Effector memory CD8-positive, alpha-beta T cell (primary cell): ENCODE measurements around the gene TIGD3.

Experiments
- ATAC-seq: fragments of 150-1000 bp; cut with Tn5 transposase; replicated peaks from 2 replicates; pipeline ENCODE4 v1.10.0; 2021; ENCODE audit warnings: mild to moderate bottlenecking, moderate library complexity
- DNase-seq, 3 experiments: peaks; one replicate each; pipeline ENCODE4 v3.0.0; 2021
- H3K27ac Mint-ChIP-seq, 2 donors: one replicate each; pipeline ENCODE4 v1.8.0; 2022; ENCODE audit warnings: mild to moderate bottlenecking in 2 of 2, mixed read lengths in 2 of 2, moderate library complexity in 2 of 2
- H3K27me3 Mint-ChIP-seq, 2 donors: one replicate each; pipeline ENCODE4 v1.8.0; 2022; ENCODE audit warnings: mixed read lengths in 2 of 2
- H3K36me3 Mint-ChIP-seq: one replicate; pipeline ENCODE4 v1.8.0; 2022; ENCODE audit warnings: mild to moderate bottlenecking, moderate library complexity, mixed read lengths; ENCODE audit not compliant: insufficient read depth
- H3K4me1 Mint-ChIP-seq, 2 donors: one replicate each; pipeline ENCODE4 v1.8.0; 2022; ENCODE audit warnings: low read depth in 2 of 2, mixed read lengths in 2 of 2
- H3K4me3 Mint-ChIP-seq, 2 donors: one replicate each; pipeline ENCODE4 v1.8.0; 2022; ENCODE audit warnings: mild to moderate bottlenecking in 2 of 2, mixed read lengths in 2 of 2, moderate library complexity in 2 of 2
- H3K9me3 Mint-ChIP-seq, 2 donors: one replicate each; pipeline ENCODE4 v1.8.0; 2022; ENCODE audit warnings: mixed read lengths in 2 of 2

TIGD3 gene

DNA sequence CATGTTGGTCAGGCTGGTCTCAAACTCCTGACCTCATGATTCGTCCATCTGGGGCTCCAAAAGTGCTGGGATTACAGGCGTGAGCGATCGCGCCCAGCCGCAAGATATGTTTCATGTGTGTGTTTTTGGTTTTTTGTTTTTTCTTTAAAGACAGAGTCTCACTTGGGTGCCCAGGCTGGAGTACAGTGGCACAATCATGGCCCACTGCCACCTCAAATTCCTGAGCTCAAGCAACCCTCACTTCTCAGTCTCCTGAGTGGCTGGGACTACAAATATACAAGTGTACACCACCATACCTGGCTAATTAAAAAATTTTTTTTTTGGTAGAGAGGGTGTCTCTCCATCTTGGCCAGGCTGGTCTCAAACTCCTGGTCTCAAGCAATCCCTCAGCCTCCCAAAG, 8.4 kb downstream of the TIGD3 start:
- no peak for DNase-seq
- Mint-ChIP-seq H3K27ac (no peak overlapping the region), H3K36me3 (peaks cover 3% of the 10 kb centered on the region), H3K4me3 (no peak overlapping the region), H3K4me1 (peaks cover 0 to 1% of the 10 kb centered on the region in 2 donors), H3K27me3 (no peaks in the 10 kb centered on the region), H3K9me3 (no peaks in the 10 kb centered on the region)
- ATAC-seq: no peak

DNA sequence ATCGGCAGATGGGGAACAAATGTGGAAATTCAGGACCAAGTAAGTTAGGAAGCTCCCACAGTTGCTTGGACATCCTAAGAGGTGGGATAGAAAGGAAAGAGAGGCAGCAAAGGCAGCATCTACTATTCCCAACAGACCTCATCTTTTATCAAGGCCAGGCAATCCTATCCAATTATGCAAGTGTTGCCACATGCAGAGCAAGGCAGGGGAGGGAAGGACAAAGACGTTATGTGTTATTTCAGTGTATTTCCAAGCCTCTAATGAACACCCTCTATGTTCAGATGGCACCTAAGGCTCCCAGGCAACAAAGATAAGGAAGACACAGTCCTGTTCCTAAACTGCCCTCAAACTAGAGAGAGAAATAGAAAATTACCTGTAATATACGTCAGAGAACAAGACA, 9.2 kb downstream of the TIGD3 start:
- H3K4me1 Mint-ChIP-seq: peaks cover 0 to 1% of the 10 kb centered on the region in 2 donors
- ATAC-seq: no peak
- no peaks in the 10 kb centered on the region for H3K27me3 Mint-ChIP-seq
- no peak for DNase-seq
- H3K36me3 Mint-ChIP-seq: no peaks in the 10 kb centered on the region
- no peaks in the 10 kb centered on the region for H3K9me3 Mint-ChIP-seq
- no peak overlapping the region for H3K27ac Mint-ChIP-seq
- no peak overlapping the region for H3K4me3 Mint-ChIP-seq

DNA sequence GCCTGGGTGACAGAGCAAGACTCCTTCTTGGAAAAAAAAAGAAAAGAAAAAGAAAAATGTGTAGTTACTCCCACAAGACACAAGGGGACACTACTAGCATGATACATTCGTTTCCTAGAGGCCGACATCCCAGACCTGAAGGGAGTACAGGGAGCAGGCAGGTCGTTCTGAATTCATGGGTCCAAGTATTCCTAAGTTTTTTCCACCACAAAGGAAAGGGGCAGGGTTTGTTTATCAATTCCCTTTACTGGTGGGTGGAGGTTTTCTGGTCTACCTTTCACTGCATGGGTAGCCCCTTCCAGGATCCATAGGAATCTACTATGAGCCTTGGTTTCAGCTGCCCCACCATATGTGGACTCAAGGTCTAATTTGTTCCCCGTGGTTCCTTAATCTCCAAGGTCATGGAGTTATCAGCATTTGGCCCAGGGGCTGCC, 11.8 kb downstream of the TIGD3 start:
- no peaks in the 10 kb centered on the region for H3K27me3 Mint-ChIP-seq
- H3K9me3 Mint-ChIP-seq: no peaks in the 10 kb centered on the region
- no peaks in the 10 kb centered on the region for H3K36me3 Mint-ChIP-seq
- no peak overlapping the region for H3K4me3 Mint-ChIP-seq
- no peak overlapping the region for H3K27ac Mint-ChIP-seq
- peak in 1 of 3 experiments; percentile 38 for DNase-seq
- ATAC-seq: peak; percentile 79
- peaks cover 0 to 1% of the 10 kb centered on the region in 2 donors for H3K4me1 Mint-ChIP-seq

DNA sequence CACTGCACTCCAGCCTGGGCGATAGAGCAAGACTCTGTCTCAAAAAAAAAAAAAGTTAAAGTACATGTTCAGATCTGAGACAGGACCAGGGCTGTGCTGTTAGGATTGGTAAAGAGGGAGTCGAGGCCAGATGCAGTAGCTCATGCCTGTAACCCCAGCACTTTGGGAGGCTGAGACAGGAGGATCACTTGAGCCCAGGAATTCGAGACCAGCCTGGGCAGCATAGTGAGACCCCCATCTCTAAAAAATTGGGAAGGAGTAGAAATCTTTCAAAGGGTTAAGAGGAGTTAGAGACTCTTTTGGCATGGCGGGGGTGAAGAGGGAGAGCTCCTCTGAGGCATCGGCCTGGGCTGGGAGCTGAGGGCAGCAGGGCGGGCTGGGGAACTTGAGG, 16.1 kb downstream of the TIGD3 start:
- Mint-ChIP-seq H3K9me3 (no peaks in the 10 kb centered on the region), H3K27ac (peak overlapping the region; percentile 19 to 49), H3K4me1 (peaks cover 0 to 3% of the 10 kb centered on the region in 2 donors), H3K36me3 (peaks cover 2% of the 10 kb centered on the region), H3K4me3 (no peak overlapping the region), H3K27me3 (no peaks in the 10 kb centered on the region)
- DNase-seq (no peak), ATAC-seq (no peak)

DNA sequence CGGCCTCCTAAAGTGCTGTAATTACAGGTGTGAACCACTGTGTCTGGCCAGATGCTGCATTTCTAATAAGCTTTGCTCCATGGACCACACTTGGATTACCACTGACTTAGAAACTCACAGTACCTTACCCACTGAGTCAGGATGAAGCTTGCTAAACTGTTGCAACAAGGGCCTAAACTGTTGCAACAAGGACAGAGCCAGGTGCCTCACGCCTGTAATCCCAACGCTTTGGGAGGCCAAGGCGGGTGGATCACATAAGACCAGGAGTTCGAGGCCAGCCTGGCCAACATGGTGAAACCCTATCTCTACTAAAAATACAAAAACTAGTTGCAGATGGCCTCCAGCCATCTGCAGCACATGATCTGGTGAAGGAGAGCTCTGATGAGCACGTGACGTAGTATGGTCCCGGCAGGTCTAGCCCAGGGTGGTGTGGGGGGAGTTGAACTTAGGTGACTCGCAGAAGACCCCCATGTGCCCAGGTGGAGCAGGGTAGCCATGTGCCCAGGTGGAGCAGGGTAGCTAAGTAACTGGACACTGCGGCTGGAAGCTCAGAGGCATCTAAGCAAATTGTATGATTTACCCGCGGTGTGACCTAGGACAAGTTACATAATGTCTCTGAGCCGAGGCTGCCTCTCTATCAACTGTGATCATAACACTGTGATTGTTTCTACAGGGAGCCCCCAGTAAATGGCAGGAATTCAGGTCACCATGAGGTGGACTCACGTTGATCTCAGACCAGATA, 19.5 kb downstream of the TIGD3 start:
- Mint-ChIP-seq H3K4me1 (peaks cover 0 to 3% of the 10 kb centered on the region in 2 donors), H3K27me3 (no peaks in the 10 kb centered on the region), H3K36me3 (peaks cover 3% of the 10 kb centered on the region), H3K9me3 (no peaks in the 10 kb centered on the region), H3K27ac (no peak overlapping the region), H3K4me3 (no peak overlapping the region)
- ATAC-seq: no peak
- DNase-seq: no peak

DNA sequence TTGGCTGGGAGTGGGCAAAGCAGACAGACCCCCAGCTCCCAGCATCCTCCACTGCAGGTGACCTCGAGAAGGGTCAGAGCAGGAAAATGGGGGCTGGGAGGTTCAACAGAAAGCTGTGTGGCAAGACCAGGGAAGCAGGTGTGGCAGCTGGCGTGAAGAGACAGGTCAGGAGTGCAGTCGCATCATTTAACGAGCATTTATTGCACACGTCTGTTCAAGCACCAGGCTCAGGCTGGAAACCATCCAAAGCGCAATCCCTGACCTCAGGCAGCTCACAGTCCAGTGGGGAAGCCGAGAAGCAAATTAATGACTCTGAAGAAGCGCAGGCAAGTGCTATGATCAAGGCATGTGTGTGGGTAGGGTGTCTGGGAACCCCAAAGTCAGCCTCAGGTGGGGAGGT, 20.5 kb downstream of the TIGD3 start:
- DNase-seq (no peak), ATAC-seq (no peak)
- Mint-ChIP-seq H3K4me3 (no peak overlapping the region), H3K27me3 (no peaks in the 10 kb centered on the region), H3K27ac (peak overlapping the region; percentile 53 to 62), H3K36me3 (peaks cover 3% of the 10 kb centered on the region), H3K4me1 (peaks cover 0 to 3% of the 10 kb centered on the region in 2 donors), H3K9me3 (no peaks in the 10 kb centered on the region)

DNA sequence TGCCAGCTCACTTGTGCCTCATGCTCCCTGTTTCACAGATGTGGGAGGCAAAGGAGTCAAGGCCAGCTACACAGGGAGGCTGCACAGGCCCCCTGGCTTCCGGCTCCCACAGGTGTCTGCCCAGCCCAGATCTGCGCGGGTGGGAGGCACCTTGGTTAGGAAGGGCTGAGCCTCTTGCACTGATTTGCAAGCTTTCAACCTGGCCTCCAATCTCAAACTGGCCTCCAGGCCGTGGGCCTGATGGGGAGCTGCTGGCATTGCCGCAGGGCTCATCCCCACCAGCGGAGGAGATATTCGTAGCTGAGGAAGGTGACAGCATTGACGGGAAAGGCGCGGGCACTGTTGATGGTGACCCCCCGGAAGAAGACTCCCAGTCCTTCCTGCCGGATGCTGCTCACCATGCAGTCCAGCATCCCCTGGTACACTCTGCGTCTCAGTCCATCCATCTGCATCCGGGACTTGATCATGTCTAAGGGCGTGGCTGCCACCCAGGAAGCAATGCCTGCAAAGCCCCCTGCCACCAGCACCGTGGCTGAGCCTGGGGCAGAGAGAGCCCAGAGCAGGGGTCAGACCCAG, 21.7 kb downstream of the TIGD3 start:
- Mint-ChIP-seq H3K4me1 (peaks cover 0 to 7% of the 10 kb centered on the region in 2 donors), H3K36me3 (peaks cover 3% of the 10 kb centered on the region), H3K27me3 (no peaks in the 10 kb centered on the region), H3K9me3 (no peaks in the 10 kb centered on the region), H3K27ac (no peak overlapping the region), H3K4me3 (no peak overlapping the region)
- ATAC-seq (no peak), DNase-seq (no peak)

DNA sequence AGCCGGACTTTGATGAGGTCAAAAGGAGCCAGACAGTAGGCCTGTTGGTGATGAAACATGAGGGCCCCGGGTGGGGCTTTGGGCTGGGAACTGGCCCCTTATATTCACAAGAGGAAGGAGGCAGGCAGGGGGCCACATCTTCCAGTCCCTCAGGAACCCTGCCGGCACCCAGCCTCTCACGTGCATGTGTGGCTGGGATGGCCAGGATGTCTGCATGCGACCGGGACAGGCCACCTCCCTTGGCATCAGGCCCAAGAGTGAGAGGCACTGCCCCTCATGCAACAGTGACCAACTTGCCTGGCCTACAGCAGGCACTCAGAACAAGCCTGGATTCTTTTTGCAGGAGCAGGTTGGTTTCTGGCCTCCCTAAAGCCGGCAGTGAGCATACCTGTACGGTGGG, 22.5 kb downstream of the TIGD3 start:
- no peak overlapping the region for H3K27ac Mint-ChIP-seq
- H3K4me3 Mint-ChIP-seq: no peak overlapping the region
- DNase-seq: no peak
- H3K27me3 Mint-ChIP-seq: no peaks in the 10 kb centered on the region
- peaks cover 0 to 9% of the 10 kb centered on the region in 2 donors for H3K4me1 Mint-ChIP-seq
- no peak for ATAC-seq
- H3K9me3 Mint-ChIP-seq: no peaks in the 10 kb centered on the region
- H3K36me3 Mint-ChIP-seq: peaks cover 3% of the 10 kb centered on the region

DNA sequence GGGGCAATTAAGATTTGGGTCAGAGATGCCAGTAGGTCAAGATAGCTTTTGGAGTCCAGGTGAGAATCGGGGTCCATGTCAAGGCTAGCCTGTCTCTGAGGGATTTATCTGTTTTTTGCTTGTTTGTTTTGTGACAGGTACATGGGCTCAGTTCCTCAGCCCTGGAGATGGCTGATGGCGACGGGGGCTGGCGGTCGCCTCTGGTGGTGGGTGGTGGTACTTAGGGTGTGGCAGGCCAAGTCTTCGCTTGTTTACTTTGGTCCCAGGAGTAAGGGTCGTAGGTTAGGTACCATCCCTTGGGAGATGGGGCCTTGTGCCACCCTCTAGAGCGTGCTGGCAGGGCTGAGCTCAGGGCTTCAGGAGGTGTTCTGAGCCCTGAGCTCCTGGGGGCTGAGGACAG, 23.2 kb downstream of the TIGD3 start:
- Mint-ChIP-seq H3K27me3 (no peaks in the 10 kb centered on the region), H3K4me1 (peaks cover 5 to 15% of the 10 kb centered on the region in 2 donors), H3K27ac (peak overlapping the region in 1 of 2 donors; percentile 60), H3K36me3 (peaks cover 9% of the 10 kb centered on the region), H3K4me3 (no peak overlapping the region), H3K9me3 (no peaks in the 10 kb centered on the region)
- no peak for DNase-seq
- ATAC-seq: no peak

DNA sequence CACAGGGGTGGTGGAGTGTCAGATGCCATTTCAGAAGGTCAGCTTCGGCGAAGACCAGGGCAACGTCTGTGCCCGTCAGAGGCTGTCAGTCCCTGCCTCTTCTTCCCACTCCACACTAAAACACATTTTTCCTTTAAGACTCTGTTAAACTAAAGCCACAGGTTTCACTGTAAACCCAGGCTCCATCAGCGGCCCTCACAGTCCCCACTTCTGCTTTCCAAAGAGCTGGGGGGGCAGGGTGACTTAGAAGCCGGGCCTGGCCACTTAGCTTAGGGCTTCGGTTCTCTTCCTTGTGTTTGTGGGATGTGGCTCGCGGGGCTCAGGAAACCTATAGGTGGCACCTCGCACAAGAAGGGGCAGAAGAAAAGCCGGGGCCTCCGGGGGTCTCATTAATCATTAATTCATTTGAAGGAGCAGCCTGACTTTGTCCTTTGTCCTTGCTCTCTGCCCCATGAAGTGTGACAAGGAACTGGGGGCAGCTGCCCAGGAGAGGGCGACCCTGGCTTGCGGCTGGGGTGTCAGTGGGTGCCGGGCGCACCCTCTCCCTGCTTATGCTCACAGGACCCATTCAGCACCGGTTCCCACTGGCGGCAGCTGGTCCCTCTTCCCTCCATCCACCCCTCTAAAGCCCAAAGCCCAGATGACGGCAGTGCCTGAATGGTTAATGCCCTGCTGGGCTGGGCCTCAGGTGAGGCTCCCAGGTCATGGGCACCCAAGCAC, 23.8 kb downstream of the TIGD3 start:
- peak overlapping the region; percentile 58 to 60 for H3K27ac Mint-ChIP-seq
- no peaks in the 10 kb centered on the region for H3K9me3 Mint-ChIP-seq
- H3K27me3 Mint-ChIP-seq: no peaks in the 10 kb centered on the region

DNA sequence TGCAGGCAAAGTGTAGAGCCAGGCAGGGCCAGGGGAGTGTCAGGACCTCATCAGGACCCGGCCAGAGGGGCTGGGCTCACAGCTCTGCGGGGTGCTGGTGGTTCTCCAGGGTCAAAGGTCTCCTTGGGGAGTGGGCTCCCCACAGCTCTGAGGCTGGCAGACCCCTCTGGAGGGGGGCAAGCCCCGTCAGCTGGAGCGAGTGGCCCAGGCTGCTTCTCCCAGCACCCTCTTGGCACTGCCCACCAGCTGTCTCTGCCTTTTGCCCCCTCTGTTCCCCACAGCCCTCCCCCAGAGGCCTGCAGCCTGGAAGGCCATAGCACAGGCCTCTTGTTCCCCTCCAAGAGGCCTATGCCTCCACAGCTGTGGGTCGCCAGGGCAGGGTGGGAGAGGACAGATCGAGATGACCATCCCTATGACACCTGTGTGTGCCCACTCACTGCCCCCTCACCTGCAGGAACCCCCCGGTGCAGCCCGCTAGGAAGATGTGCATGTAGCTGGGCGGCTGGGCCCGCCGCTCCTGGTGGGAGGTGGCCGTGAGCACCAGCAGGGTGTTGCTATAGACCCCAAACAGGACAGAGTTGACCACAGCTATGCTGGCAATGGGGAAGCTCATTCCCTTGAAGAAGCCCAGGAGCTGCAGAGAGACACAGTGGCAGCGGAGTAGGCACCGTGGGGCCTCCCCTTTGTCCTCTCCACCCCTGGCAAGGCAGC, 24.5 kb downstream of the TIGD3 start:
- ATAC-seq (no peak), DNase-seq (no peak)
- Mint-ChIP-seq H3K36me3 (peaks cover 11% of the 10 kb centered on the region), H3K4me1 (peaks cover 16 to 25% of the 10 kb centered on the region in 2 donors), H3K4me3 (no peak overlapping the region), H3K27me3 (no peaks in the 10 kb centered on the region), H3K9me3 (no peaks in the 10 kb centered on the region), H3K27ac (peak overlapping the region in 1 of 2 donors; percentile 58)

More for the DNA sequence above, 23.8 kb downstream of the TIGD3 start:
- no peak for DNase-seq
- Mint-ChIP-seq H3K4me1 (peaks cover 11 to 20% of the 10 kb centered on the region in 2 donors), H3K36me3 (peaks cover 11% of the 10 kb centered on the region), H3K4me3 (no peak overlapping the region)
- ATAC-seq: no peak

DNA sequence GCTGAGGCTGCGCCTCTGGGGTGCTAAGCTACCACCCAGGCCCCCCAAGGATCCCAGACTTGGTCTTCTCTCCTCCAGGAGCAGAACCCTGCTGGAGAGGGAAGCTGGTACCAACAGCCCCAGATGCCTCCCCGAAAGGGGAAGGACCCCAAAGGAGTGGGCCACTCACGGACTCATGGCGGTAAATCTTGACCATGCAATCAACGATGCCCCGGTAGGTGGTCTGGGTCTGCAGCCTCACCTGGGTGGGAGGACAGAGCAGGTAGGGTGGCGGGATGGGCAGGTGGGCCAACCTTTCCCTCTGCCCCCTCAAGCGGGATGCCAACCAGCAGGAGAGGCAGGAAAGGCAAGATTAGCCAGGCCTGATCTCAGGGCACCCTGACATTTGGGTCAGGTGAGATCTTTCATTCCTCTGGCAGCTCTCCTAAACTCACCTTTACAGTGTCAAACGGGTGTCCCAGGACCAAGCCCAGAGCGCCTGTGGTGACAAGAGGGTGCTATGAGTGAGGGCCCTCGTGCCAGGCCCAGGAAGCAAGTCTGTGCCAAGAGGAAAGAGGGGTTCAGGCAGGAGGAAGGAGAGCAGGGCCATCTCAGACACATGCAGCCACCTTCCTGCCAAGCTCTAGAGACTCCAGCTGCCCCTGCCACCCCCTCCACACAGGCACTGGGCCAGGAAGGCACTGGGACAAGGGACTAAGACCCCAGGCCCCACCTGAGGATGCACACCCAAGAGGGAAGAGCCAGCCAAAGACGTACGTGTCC, 25.3 kb downstream of the TIGD3 start:
- peaks cover 24 to 33% of the 10 kb centered on the region in 2 donors for H3K4me1 Mint-ChIP-seq
- ATAC-seq (no peak), DNase-seq (no peak)
- H3K27me3 Mint-ChIP-seq: no peaks in the 10 kb centered on the region
- H3K9me3 Mint-ChIP-seq: no peaks in the 10 kb centered on the region
- peaks cover 11% of the 10 kb centered on the region for H3K36me3 Mint-ChIP-seq
- H3K27ac Mint-ChIP-seq: peak overlapping the region in 1 of 2 donors; percentile 35
- no peak overlapping the region for H3K4me3 Mint-ChIP-seq
